ENCODE results near the gene NUDCD3.

Gene NUDCD3

DNA sequence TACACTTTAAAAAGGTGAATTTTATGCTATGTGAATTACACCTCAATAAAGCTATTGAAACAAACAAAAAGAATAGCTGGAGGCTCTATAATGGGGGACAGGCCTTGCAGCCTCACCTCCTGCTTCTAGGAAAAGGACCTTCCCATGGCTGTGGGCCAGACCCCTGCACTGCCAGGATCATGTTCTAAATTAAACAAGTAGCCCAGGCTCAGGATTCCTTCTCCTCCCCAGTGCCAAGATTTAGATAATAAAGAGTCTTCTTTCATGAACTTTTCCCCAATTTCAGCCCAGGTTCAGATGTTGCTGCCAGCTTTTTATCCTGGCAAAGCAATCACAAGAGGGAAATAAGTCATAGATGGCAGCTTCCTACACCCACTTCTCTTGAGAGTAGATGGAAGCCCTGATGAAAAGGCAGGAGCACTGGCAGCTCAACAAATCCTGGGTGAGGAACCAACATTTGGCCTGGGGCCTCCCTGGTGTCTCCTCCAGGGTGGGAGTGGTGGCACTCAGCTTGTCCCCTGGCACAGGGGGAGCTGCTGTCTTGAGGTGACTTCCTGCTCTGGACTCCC lies 142.8 kb downstream of the NUDCD3 start:
- no peak for DNase-seq

- DNase-seq, result no peak
Measured at GRCh38 chr7:44346063-44346462, 144.4 kb downstream of the NUDCD3 start.

GRCh38 chr7:44341401-44341800 lies 149.1 kb downstream of the NUDCD3 start:
- no peak for DNase-seq

DNA sequence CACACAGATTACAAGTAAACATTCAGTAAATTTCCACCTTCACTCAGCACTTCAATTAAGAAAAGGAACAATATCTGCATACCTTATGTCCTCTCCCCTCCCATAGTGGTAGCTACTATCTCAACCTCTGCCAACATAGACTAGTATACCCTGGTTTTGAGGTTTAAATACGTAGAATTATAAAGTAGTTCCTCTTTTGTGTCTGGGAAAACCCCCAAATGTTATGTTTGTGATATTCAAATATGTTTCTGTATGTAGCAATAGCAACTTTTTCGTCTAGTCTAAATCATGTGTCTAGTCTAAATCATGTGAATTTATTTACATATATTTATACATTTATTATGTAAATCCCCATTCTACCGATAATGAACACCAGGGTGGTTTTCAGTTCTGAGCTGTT lies 151.9 kb downstream of the NUDCD3 start:
- DNase-seq, result peak; percentile 66

GRCh38 chr7:44336491-44336890 lies 154.0 kb downstream of the NUDCD3 start:
- no peak for DNase-seq

DNA sequence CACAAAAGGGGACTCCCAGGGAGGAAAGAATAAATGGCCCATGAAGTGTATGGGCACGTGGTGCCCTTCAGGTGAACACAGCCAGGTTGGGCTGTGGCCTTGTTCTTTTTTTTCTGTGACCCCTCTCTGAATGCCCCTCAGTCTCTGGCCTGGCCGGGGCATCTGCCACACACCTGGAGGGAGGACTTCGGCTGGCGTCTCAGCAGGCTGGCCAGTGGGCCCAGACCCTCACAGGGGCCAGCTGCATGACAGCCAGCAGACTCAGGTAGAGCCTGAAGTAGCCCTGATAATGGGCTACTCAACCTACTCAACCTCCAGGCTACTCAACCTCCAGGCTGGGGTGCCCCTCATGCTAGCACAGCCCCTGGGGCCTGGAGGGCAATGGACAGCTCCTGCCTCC lies 155.3 kb downstream of the NUDCD3 start:
- DNase-seq, result no peak

GRCh38 chr7:44334734-44335097 lies 155.7 kb downstream of the NUDCD3 start:
- DNase-seq, result no peak

DNA sequence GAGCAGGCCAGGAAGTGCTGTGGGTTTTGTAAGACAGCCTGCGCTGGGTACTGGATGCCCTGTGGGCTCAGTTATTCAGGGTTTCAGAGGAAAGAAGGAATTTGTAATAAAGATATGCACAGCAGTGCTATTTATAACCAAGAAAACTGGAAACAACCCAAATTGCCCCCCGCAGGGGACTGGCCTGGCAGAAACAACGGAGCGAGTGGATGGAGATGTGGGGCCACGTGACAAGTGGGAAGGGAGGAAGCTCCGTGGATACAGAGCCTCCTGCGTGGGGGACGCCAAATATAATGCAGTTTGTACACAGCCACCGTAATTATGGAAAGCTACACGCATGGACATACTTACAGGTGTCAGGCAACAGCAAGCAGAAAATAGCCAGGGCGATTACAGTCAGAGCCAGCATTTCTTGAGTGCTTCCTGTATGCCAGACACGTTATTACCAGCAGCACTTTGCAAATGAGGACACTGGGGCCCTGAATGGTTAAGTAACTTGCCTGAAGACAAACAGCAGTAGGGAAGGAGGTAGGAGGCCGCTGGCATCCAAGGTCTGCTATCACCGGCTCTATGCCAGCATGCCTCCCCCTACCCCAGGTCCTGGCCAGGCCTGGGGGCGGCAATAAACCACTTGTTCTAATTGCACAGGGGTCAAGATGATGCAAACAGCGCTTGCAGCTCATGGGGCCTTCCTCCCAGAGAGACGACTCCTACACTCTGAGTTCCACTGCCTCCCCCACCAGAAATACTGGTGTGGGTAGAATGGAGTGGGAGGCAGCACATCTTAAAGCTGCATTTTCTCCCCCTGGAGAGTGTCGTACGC lies 156.3 kb downstream of the NUDCD3 start:
- no peak for DNase-seq

- DNase-seq, result peak; percentile 65
Measured at GRCh38 chr7:44331682-44332081, 158.8 kb downstream of the NUDCD3 start.

GRCh38 chr7:44330331-44330730 lies 160.1 kb downstream of the NUDCD3 start:
- DNase-seq, result no peak

DNA sequence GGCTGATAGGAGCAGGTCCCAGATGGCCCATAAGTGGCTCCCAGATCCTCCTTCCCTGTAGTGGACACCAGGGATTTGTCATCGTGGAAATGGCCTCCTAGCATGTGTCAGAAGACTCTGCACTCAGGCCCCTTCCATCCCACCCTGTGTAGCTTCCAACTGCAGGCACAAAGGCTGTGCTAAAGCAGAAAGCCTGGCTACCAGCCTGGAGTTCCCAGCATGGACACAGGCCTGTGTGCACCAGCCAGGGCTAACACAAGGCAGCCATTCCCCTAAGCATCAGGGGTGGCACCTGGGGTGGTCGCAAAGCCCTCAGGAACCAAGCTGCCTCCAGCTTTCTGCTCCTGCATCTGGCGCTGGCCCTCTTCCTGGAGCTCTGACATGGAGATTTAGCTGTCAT lies 160.6 kb downstream of the NUDCD3 start:
- DNase-seq, result no peak
